Gastrocnemius medialis (tissue), 4 donors: Measurements from ENCODE around the gene TCERG1L. TPM values are rescaled to one million over a fixed set of nuclear protein-coding genes. Genes with fewer than 3 reads are reported as not detected.

ENCODE experiments used
- ATAC-seq, 2 donors: fragments of 150-250 bp; one replicate each; pipeline ENCODE4 v1.9.1; 2016
- DNase-seq, 2 donors: peaks; one replicate each; pipeline ENCODE4 v3.0.0-alpha.2; 2019
- H3K27ac ChIP-seq, 4 donors: fragments of 200-600 bp; sonication (generic); 1 replicate in 1 of 4; 2 replicates in 3 of 4; pipeline ENCODE4 v1.5.1; 2016 to 2018; ENCODE audit warnings: mild to moderate bottlenecking in 2 of 4, moderate library complexity in 1 of 4
- H3K27me3 ChIP-seq, 3 donors: fragments of 200-600 bp; sonication (generic) in 2 of 3; 1 replicate in 1 of 3; 2 replicates in 2 of 3; pipeline versions ENCODE4 v1.5.1 to v1.6.0; 2016 to 2019; ENCODE audit warnings: mild to moderate bottlenecking in 1 of 3, moderate library complexity in 1 of 3
- H3K36me3 ChIP-seq, 2 donors: fragments of 200-600 bp; sonication (generic) in 1 of 2; one replicate each; pipeline ENCODE4 v1.5.1; 2017 to 2018
- H3K4me1 ChIP-seq, 2 donors: fragments of 200-600 bp; sonication (generic) in 1 of 2; one replicate each; pipeline ENCODE4 v1.5.1; 2016 to 2017; ENCODE audit warnings: mild to moderate bottlenecking in 2 of 2
- H3K4me3 ChIP-seq, 4 donors: fragments of 200-600 bp; sonication (generic) in 3 of 4; 1 replicate in 1 of 4; 2 replicates in 3 of 4; pipeline ENCODE4 v1.5.1; 2016 to 2019; ENCODE audit warnings: mild to moderate bottlenecking in 2 of 4
- H3K9me3 ChIP-seq, 3 donors: fragments of 200-600 bp; sonication (generic) in 2 of 3; 1 replicate in 1 of 3; 2 replicates in 2 of 3; pipeline ENCODE4 v1.5.1; 2016 to 2019
- POLR2A ChIP-seq, 2 donors: fragments of 450-650 bp; IDR thresholded peaks; one replicate each; pipeline ENCODE4 v1.6.1; 2017; ENCODE audit warnings: antibody characterized with exemption in 2 of 2, mild to moderate bottlenecking in 2 of 2, moderate library complexity in 2 of 2
- in situ Hi-C, 4 donors: fragments of 200-750 bp; cut with MboI; loops; one replicate each; pipeline versions ENCODE4 v1.15.0 to v1.8.0; 2017; ENCODE audit warnings: low sequenced_read_pairs in 4 of 4
- intact Hi-C: fragments of 100-400 bp; cut with DNase I; formaldehyde crosslinking; loops from one replicate; pipeline ENCODE4 v1.15.1; 2023; ENCODE audit warnings: low total_unique reads
- total RNA-seq, 4 donors: library from RNA; depleted of rRNA; stranded (reverse); fragments of >200 nt; gene quantifications; one replicate each; pipeline versions ENCODE4 v1.1.0 to v1.2.3, GENCODE V29; 2016
- TF ChIP-seq, protein P1 (sequence below), 5 experiments: fragments of 450-650 bp in 3 of 5; fragments of 200-600 bp in 2 of 5; sonication (generic) in 2 of 5; IDR thresholded peaks in 4 of 5; conservative IDR thresholded peaks in 1 of 5; 1 replicate in 4 of 5; 2 replicates in 1 of 5; pipeline ENCODE4 v1.5.1; 2016 to 2019; ENCODE audit warnings: antibody characterized with exemption in 5 of 5, mild to moderate bottlenecking in 3 of 5, moderate library complexity in 3 of 5

Gene TCERG1L
- total RNA-seq, 4 donors from 2014 or later = not detected

DNA sequence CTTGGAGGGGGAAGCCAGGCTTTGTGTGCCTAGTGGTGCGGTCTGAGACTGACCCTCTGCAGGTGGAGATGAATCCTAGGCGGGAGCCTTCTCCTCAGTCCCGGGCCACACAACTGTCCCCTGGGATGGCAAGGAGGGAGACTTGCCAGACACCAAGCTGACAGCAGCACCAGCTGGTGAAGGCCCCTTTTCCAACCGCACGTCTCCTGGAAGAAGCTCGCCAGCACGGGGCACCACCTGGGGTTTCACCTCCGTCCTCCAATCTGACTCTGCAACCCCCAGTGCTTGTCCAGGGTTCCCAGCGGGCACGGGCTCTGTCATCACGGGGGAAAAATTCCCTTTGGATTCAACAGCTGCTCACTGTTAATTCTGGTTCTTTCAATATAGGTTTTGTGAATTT is 34.2 kb upstream of the TCERG1L start:
- in situ Hi-C loops = no loop called here
- Histone ChIP-seq H3K4me1 (no peaks in the 10 kb centered on the region), H3K27ac (no peak overlapping the region), H3K9me3 (no peaks in the 10 kb centered on the region), H3K4me3 (no peak overlapping the region), H3K27me3 (no peaks in the 10 kb centered on the region), H3K36me3 (no peaks in the 10 kb centered on the region)
- intact Hi-C loops = no loop called here
- DNase-seq (no peak), ATAC-seq (no peak)
- TF ChIP-seq POLR2A (IDR thresholded peaks at IDR 0.05) = no peak
- TF ChIP-seq, protein P1, sequence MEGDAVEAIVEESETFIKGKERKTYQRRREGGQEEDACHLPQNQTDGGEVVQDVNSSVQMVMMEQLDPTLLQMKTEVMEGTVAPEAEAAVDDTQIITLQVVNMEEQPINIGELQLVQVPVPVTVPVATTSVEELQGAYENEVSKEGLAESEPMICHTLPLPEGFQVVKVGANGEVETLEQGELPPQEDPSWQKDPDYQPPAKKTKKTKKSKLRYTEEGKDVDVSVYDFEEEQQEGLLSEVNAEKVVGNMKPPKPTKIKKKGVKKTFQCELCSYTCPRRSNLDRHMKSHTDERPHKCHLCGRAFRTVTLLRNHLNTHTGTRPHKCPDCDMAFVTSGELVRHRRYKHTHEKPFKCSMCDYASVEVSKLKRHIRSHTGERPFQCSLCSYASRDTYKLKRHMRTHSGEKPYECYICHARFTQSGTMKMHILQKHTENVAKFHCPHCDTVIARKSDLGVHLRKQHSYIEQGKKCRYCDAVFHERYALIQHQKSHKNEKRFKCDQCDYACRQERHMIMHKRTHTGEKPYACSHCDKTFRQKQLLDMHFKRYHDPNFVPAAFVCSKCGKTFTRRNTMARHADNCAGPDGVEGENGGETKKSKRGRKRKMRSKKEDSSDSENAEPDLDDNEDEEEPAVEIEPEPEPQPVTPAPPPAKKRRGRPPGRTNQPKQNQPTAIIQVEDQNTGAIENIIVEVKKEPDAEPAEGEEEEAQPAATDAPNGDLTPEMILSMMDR (IDR thresholded peaks at IDR 0.05 in 4 of 5, conservative IDR thresholded peaks at IDR 0.05 in 1 of 5) = no peak

GRCh38 chr10:131344747-131345146 is 33.2 kb upstream of the TCERG1L start:
- no peaks in the 10 kb centered on the region for H3K4me1 ChIP-seq
- no peak overlapping the region for H3K27ac ChIP-seq
- intact Hi-C loops = no loop called here
- no peaks in the 10 kb centered on the region for H3K9me3 ChIP-seq
- H3K4me3 ChIP-seq = no peak overlapping the region
- TF ChIP-seq POLR2A (IDR thresholded peaks at IDR 0.05) = no peak
- TF ChIP-seq, protein P1 (IDR thresholded peaks at IDR 0.05 in 4 of 5, conservative IDR thresholded peaks at IDR 0.05 in 1 of 5) = no peak
- ATAC-seq = no peak
- H3K27me3 ChIP-seq = no peaks in the 10 kb centered on the region
- H3K36me3 ChIP-seq = no peaks in the 10 kb centered on the region
- DNase-seq = no peak
- in situ Hi-C loops = no loop called here

DNA sequence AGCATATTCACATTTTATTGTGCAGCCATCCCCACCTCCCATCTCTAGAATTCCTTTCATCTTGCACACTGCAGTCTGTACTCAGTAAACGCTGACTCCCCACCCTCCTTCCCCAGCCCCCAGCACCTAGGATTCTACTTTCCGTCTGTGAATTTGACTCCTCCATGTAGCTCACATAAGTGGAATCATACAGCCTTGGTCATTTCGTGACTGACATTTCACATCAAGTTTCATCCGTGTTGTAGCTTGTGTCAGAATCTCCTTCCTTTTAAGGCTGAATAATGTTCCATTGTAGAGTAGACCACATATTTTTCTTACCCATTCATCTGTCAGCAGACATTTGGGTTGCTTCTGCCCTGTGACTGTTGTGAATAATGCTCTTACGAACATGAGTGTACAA is 26.2 kb upstream of the TCERG1L start:
- H3K4me1 ChIP-seq = no peaks in the 10 kb centered on the region
- no peaks in the 10 kb centered on the region for H3K36me3 ChIP-seq
- intact Hi-C loops (no loop called here), in situ Hi-C loops (no loop called here)
- no peak for TF ChIP-seq POLR2A (IDR thresholded peaks at IDR 0.05)
- TF ChIP-seq, protein P1 (IDR thresholded peaks at IDR 0.05 in 4 of 5, conservative IDR thresholded peaks at IDR 0.05 in 1 of 5) = no peak
- no peak for DNase-seq
- H3K27me3 ChIP-seq = peaks cover 0 to 3% (median 0%) of the 10 kb centered on the region in 3 donors
- no peaks in the 10 kb centered on the region for H3K9me3 ChIP-seq
- ATAC-seq = no peak
- H3K27ac ChIP-seq = no peak overlapping the region
- no peak overlapping the region for H3K4me3 ChIP-seq

- no peak for TF ChIP-seq POLR2A (IDR thresholded peaks at IDR 0.05)
- TF ChIP-seq, protein P1 (IDR thresholded peaks at IDR 0.05 in 4 of 5, conservative IDR thresholded peaks at IDR 0.05 in 1 of 5) = no peak
- Histone ChIP-seq H3K36me3 (no peaks in the 10 kb centered on the region), H3K4me3 (no peak overlapping the region), H3K27me3 (peaks cover 0 to 3% (median 0%) of the 10 kb centered on the region in 3 donors), H3K9me3 (no peaks in the 10 kb centered on the region), H3K27ac (no peak overlapping the region), H3K4me1 (no peaks in the 10 kb centered on the region)
- intact Hi-C loops (no loop called here), in situ Hi-C loops (no loop called here)
- ATAC-seq = no peak
- DNase-seq = no peak
Measured at GRCh38 chr10:131332821-131333220, 21.3 kb upstream of the TCERG1L start.

DNA sequence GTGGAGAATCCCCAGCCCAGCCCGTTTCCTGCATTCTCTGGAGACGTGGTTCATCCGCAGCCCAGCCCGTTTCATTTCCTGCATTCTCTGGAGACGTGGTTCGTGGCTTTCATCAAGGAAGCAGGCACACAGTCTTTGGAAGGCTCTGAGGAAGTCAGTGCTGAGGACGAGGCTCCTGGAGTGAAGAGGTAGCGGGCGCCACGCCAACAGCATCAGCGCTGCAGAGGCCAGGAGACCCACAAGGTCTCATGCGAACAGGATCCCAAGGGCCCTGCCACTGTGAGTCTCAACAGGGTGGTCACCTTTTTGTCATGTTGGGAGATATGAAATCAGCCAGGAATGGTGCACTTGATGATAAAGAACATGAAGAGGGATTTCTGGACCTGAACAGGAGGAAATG is 12.4 kb upstream of the TCERG1L start:
- Histone ChIP-seq H3K27ac (no peak overlapping the region), H3K27me3 (peaks cover 0 to 17% (median 0%) of the 10 kb centered on the region in 3 donors), H3K4me1 (no peaks in the 10 kb centered on the region), H3K4me3 (no peak overlapping the region), H3K36me3 (no peaks in the 10 kb centered on the region), H3K9me3 (no peaks in the 10 kb centered on the region)
- ATAC-seq (no peak), DNase-seq (no peak)
- TF ChIP-seq POLR2A (IDR thresholded peaks at IDR 0.05) = no peak
- TF ChIP-seq, protein P1 (IDR thresholded peaks at IDR 0.05 in 4 of 5, conservative IDR thresholded peaks at IDR 0.05 in 1 of 5) = no peak
- intact Hi-C loops = no loop called here
- in situ Hi-C loops = no loop called here
